Cardiac muscle cell (in vitro differentiated cells and primary cell): ENCODE results near the gene TEX54. TPM values are rescaled to one million over a fixed set of nuclear protein-coding genes. Genes with fewer than 3 reads are reported as not detected.
"Not testable (repeated sequence)": the region's sequence is repeated elsewhere in the genome, so short reads cannot be mapped to it uniquely, and the experiment has no call there.

Experiments used
- DNase-seq, 2 donors: peaks; one replicate each; pipeline versions ENCODE4 v3.0.0 to v3.0.0-alpha.2; 2010 to 2017; ENCODE audit warnings: low read depth in 1 of 2, low spot score in 1 of 2
- H3K27ac ChIP-seq: fragments of 200-600 bp; sonication (generic); 2 replicates; pipeline ENCODE4 v1.5.1; 2016
- H3K27me3 ChIP-seq: fragments of 200-600 bp; sonication (generic); 2 replicates; pipeline ENCODE4 v1.6.0; 2016; ENCODE audit warnings: control low read depth
- H3K36me3 ChIP-seq: fragments of 200-600 bp; sonication (generic); 2 replicates; pipeline ENCODE4 v1.5.1; 2016; ENCODE audit warnings: control low read depth
- H3K4me1 ChIP-seq: fragments of 200-600 bp; sonication (generic); 2 replicates; pipeline ENCODE4 v1.8.1; 2017; ENCODE audit warnings: low read depth, mild to moderate bottlenecking, mixed run types
- H3K4me3 ChIP-seq: fragments of 200-600 bp; sonication (generic); 2 replicates; pipeline ENCODE4 v1.5.1; 2016; ENCODE audit warnings: mild to moderate bottlenecking
- H3K9me3 ChIP-seq: fragments of 200-600 bp; sonication (generic); 2 replicates; pipeline ENCODE4 v1.5.1; 2017; ENCODE audit warnings: low read depth, mild to moderate bottlenecking, control low read depth
- polyA plus RNA-seq: library from polyadenylated mRNA; unstranded; fragments of >200 nt; fragmentation: Nextera tagmentation; extraction: Ambion mirVana; gene quantifications from 2 replicates; pipeline ENCODE4 v1.2.1, GENCODE V29; 2016
- total RNA-seq: library from RNA; depleted of rRNA; stranded (reverse); fragments of >200 nt; gene quantifications from 2 replicates; pipeline ENCODE4 v1.2.3, GENCODE V29; 2016
- TF ChIP-seq, protein P1 (sequence below): IDR thresholded peaks from 2 replicates; pipeline ENCODE4 v1.5.1; 2012; ENCODE audit warnings: low read depth, mild to moderate bottlenecking, low read length

Gene TEX54
- total and polyA plus RNA-seq, 2 experiments from 2014 or later: 3.0 TPM; not detected in 1

DNA sequence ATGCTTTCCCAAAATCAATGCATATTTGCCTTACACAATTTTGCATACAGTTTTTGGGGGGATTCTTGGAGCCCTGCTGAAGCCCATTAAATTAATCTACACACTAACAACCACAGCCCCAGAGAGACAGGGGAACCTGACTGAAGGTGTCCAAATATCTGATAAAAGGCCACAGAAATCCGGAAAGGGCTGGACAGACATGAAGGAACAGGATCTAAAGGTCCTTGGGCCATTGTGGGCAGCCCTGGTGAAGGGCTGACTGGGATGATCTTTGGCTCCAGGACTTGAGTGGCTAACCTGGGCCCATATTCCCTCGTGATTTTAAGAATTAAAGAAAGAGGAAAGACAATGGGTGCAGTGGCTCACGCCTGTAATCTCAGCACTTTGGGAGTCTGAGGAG is 13.5 kb upstream of the TEX54 start:
- peaks cover 9% of the 10 kb centered on the region for H3K4me1 ChIP-seq
- no peaks in the 10 kb centered on the region for H3K9me3 ChIP-seq
- no peak overlapping the region for H3K27ac ChIP-seq
- no peaks in the 10 kb centered on the region for H3K36me3 ChIP-seq
- DNase-seq: no peak
- TF ChIP-seq, protein P1, sequence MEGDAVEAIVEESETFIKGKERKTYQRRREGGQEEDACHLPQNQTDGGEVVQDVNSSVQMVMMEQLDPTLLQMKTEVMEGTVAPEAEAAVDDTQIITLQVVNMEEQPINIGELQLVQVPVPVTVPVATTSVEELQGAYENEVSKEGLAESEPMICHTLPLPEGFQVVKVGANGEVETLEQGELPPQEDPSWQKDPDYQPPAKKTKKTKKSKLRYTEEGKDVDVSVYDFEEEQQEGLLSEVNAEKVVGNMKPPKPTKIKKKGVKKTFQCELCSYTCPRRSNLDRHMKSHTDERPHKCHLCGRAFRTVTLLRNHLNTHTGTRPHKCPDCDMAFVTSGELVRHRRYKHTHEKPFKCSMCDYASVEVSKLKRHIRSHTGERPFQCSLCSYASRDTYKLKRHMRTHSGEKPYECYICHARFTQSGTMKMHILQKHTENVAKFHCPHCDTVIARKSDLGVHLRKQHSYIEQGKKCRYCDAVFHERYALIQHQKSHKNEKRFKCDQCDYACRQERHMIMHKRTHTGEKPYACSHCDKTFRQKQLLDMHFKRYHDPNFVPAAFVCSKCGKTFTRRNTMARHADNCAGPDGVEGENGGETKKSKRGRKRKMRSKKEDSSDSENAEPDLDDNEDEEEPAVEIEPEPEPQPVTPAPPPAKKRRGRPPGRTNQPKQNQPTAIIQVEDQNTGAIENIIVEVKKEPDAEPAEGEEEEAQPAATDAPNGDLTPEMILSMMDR: no peak
- H3K27me3 ChIP-seq: no peaks in the 10 kb centered on the region
- no peak overlapping the region for H3K4me3 ChIP-seq

DNA sequence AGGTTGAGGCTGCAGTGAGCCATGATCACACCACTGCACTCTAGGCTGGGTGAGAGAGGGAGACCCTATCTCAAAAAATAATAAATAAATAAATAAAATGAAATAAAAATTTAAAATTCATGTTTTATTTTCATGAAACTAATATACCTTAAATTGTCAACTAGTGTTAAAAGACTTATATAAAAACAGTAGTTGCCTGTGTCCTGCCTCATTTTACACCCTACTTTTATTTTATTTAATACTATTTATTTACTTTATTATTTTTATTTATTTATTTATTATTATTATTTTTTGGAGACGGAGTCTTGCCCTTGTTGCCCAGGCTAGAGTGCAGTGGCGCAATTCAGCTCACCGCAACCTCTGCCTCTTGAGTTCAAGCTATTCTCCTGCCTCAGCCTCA is 11.5 kb upstream of the TEX54 start:
- H3K36me3 ChIP-seq: no peaks in the 10 kb centered on the region
- TF ChIP-seq, protein P1: no peak
- no peak for DNase-seq
- no peaks in the 10 kb centered on the region for H3K9me3 ChIP-seq
- H3K27ac ChIP-seq: no peak overlapping the region
- H3K27me3 ChIP-seq: no peaks in the 10 kb centered on the region
- peaks cover 9% of the 10 kb centered on the region for H3K4me1 ChIP-seq
- H3K4me3 ChIP-seq: no peak overlapping the region

DNA sequence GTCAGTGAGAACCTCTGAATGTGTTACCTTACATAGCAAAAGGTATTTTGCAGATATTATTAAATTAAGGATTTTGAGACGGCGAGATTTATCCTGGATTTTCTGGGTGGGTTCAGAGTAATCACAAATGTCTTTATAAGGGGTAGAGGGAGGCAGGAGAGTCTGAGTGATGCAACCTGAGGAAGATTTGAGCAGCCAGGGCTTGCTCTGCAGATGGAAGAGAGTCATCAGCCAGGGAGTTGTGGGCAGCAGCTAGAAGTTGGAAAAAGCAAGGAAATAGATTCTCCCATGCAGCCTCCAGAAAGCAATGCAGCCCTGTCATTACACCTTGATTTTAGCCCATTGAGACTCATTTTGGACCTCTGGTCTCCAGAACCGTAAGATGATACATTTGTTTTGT is 10.8 kb upstream of the TEX54 start:
- H3K27ac ChIP-seq: no peak overlapping the region
- H3K4me3 ChIP-seq: no peak overlapping the region
- DNase-seq: no peak
- H3K4me1 ChIP-seq: peaks cover 9% of the 10 kb centered on the region
- H3K9me3 ChIP-seq: no peaks in the 10 kb centered on the region
- TF ChIP-seq, protein P1: no peak
- H3K27me3 ChIP-seq: no peaks in the 10 kb centered on the region
- H3K36me3 ChIP-seq: no peaks in the 10 kb centered on the region

DNA sequence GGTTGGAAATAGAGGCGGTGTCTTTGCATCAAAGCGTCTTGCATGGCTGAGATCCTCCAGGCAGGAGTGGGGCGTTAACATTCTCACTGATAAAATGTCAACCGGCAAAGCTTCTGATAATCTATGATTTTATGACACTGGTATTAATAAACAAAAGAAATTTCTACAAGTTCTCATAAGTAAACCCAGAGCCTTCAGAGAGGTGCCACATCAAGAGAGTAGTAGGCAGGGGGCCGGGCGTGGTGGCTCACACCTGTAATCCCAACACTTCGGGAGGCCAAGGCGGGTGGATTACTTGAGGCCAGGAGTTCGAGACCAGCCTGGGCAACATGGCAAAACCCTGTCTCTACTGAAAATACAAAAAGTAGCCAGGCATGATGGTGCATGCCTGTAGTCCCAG is 10.2 kb upstream of the TEX54 start:
- H3K9me3 ChIP-seq, H3K27me3 ChIP-seq, DNase-seq, H3K36me3 ChIP-seq, H3K4me1 ChIP-seq, H3K4me3 ChIP-seq: not testable (repeated sequence)
- peak overlapping the region; percentile 99 for H3K27ac ChIP-seq

DNA sequence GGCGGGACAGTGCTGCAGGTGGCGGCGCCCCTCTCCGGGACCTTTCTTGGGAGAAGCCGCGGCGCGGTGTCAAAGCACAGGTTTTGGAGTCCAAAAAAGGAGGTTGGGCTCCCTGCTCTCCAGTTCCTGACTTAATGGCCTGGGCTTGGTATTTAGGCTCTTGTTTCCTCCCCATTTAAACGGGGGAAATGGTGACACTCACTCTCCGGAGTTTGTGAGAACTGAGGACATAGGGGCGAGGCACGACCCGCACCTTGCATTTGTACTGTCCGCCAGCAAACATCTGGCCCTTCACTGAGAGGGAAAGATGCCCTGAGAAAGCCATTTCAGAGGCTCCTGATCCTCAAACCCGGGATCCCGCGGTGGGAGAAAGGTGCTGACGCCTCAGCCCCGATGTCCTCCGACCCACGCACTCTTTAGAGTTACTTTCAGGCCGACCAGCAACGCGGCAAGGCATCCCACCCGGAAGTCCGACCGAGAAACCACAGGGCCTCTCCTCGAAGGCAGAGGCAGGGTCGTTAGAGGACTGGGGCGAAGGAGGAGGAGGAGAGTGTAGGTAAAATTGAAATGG is 9.6 kb upstream of the TEX54 start:
- H3K9me3 ChIP-seq: no peaks in the 10 kb centered on the region
- no peaks in the 10 kb centered on the region for H3K36me3 ChIP-seq
- H3K4me1 ChIP-seq: peaks cover 9% of the 10 kb centered on the region
- TF ChIP-seq, protein P1: no peak
- H3K27ac ChIP-seq: peak overlapping the region; percentile 99
- peak overlapping the region; percentile 17 for H3K4me3 ChIP-seq
- H3K27me3 ChIP-seq: no peaks in the 10 kb centered on the region
- DNase-seq: peak; percentile 27 to 43

DNA sequence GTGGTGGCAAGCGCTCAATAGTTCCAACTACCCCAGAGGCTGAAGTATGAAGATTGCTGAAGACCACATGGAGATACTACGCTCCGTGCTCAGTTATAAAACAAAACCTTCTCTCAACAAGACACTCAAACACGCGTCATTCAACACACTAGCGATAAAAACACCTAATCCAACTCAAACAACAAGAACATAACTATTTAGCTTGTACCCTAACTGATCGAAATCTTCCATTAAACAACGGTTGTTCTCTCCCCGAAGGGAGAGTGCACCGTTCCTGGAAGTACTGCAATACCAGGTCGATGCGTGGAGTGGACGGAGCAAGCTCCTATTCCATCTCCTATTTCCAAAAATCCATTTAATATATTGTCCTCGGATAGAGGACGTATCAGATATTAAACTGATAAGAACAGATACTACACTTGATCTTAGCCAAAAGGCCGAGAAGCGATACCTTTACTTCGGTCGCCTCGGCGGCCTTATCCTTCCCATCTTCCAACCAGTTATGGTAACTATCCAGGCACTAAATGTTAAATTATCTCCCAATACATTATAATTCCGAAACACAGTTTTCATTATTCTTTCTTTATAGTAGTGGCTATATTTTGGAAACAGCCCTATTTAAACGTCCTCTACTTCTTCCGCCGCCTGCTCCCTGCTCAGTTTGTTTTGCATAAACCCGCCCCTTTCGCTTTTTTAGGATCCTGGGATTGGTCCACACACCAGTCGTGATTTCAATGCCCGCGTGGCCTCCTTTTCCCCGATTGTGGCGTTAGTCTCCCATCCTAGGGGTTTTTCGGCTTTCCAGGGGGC is 8.9 kb upstream of the TEX54 start:
- no peaks in the 10 kb centered on the region for H3K9me3 ChIP-seq
- TF ChIP-seq, protein P1: no peak
- no peaks in the 10 kb centered on the region for H3K27me3 ChIP-seq
- DNase-seq: peak; percentile 94 to 99
- peak overlapping the region; percentile 99 for H3K27ac ChIP-seq
- H3K4me1 ChIP-seq: peaks cover 9% of the 10 kb centered on the region
- H3K4me3 ChIP-seq: peak overlapping the region; percentile 17
- H3K36me3 ChIP-seq: no peaks in the 10 kb centered on the region

DNA sequence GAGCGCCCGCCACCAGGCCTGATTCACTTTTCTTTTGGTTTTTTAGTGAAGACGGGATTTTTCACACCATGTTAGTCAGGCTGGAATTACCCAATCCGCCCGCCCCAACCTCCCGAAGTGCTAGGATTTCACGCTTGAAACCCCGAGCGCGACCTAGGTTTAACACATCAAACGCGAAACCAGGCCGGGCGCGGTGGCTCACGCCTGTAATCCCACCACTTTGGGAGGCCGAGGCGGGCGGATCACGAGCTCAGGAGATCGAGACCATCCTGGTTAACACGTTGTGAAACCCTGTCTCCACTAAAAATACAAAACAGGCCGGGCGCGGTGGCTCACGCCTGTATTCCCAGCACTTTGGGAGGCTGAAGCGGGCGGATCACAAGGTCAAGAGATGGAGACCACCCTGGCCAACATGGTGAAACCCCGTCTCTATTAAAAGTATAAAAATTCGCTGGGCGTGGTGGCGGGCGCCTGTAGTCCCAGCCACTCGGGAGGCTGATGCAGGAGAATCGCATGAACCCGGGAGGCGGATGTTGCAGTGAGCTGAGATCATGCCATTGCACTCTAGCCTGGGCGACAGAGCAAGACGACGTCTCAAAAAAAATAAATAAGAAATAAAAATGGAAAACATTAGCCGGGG is 8.2 kb upstream of the TEX54 start:
- peak; percentile 75 to 81 for DNase-seq
- H3K4me1 ChIP-seq, H3K27me3 ChIP-seq, H3K9me3 ChIP-seq, H3K36me3 ChIP-seq: not testable (repeated sequence)
- Histone ChIP-seq H3K27ac (peak overlapping the region; percentile 99), H3K4me3 (peak overlapping the region; percentile 95)
